Activated T-helper 17 cell treated with anti-CD3 and anti-CD28 coated beads, Interleukin-2, amount 50 U/mL, for 72 hours (primary cell): Measurements from ENCODE around the gene OXT. TPM values are rescaled to one million over a fixed set of nuclear protein-coding genes. Genes with fewer than 3 reads are reported as not detected.
"Not testable (repeated sequence)": the region's sequence is repeated elsewhere in the genome, so short reads cannot be mapped to it uniquely, and the experiment has no call there.

Experiments
- ATAC-seq: fragments of 150-1000 bp; cut with Tn5 transposase; replicated peaks from 2 replicates; pipeline ENCODE4 v1.10.0; 2021; ENCODE audit warnings: mild to moderate bottlenecking, moderate library complexity
- H3K27ac Mint-ChIP-seq: one replicate; pipeline ENCODE4 v1.8.0; 2022; ENCODE audit warnings: mixed read lengths
- H3K27me3 Mint-ChIP-seq: one replicate; pipeline ENCODE4 v1.8.0; 2022; ENCODE audit warnings: mixed read lengths
- H3K36me3 Mint-ChIP-seq: one replicate; pipeline ENCODE4 v1.8.0; 2022; ENCODE audit warnings: low read depth, mild to moderate bottlenecking, mixed read lengths
- H3K4me1 Mint-ChIP-seq: one replicate; pipeline ENCODE4 v1.8.0; 2022; ENCODE audit warnings: mixed read lengths
- H3K4me3 Mint-ChIP-seq: one replicate; pipeline ENCODE4 v1.8.0; 2022; ENCODE audit warnings: mild to moderate bottlenecking, mixed read lengths
- H3K9me3 Mint-ChIP-seq: one replicate; pipeline ENCODE4 v1.8.0; 2022; ENCODE audit warnings: mixed read lengths
- total RNA-seq, 2 donors: library from RNA; stranded (reverse); gene quantifications; one replicate each; pipeline ENCODE4 v1.2.3, GENCODE V29; 2022

OXT gene
- total RNA-seq, 2 donors from 2014 or later = not detected

GRCh38 chr20:3070725-3071124 lies 695 bp upstream of the OXT start:
- Mint-ChIP-seq H3K27ac (peak overlapping the region; percentile 22), H3K4me1 (peaks cover 6% of the 10 kb centered on the region), H3K9me3 (no peaks in the 10 kb centered on the region), H3K36me3 (no peaks in the 10 kb centered on the region), H3K27me3 (no peaks in the 10 kb centered on the region), H3K4me3 (peak overlapping the region; percentile 67)
- no peak for ATAC-seq

GRCh38 chr20:3071266-3071609 lies 182 bp upstream of the OXT start:
- H3K4me1 Mint-ChIP-seq = peaks cover 6% of the 10 kb centered on the region
- peak overlapping the region; percentile 22 for H3K27ac Mint-ChIP-seq
- H3K27me3 Mint-ChIP-seq = no peaks in the 10 kb centered on the region
- ATAC-seq = no peak
- H3K36me3 Mint-ChIP-seq = no peaks in the 10 kb centered on the region
- H3K4me3 Mint-ChIP-seq = peak overlapping the region; percentile 67
- no peaks in the 10 kb centered on the region for H3K9me3 Mint-ChIP-seq

- peak overlapping the region; percentile 54 for H3K27ac Mint-ChIP-seq
Measured at GRCh38 chr20:3072530-3073250, 1.3 kb downstream of the OXT start.

GRCh38 chr20:3073251-3073643 lies 1.8 kb downstream of the OXT start:
- not testable (repeated sequence) for ATAC-seq, H3K36me3 Mint-ChIP-seq, H3K27me3 Mint-ChIP-seq, H3K27ac Mint-ChIP-seq, H3K9me3 Mint-ChIP-seq
- Mint-ChIP-seq H3K4me1 (peaks cover 10% of the 10 kb centered on the region), H3K4me3 (peak overlapping the region; percentile 67)

More at GRCh38 chr20:3072530-3073250, 1.3 kb downstream of the OXT start:
- Mint-ChIP-seq H3K4me3 (peak overlapping the region; percentile 67), H3K4me1 (peaks cover 8% of the 10 kb centered on the region), H3K36me3 (no peaks in the 10 kb centered on the region), H3K9me3 (no peaks in the 10 kb centered on the region), H3K27me3 (no peaks in the 10 kb centered on the region)
- no peak for ATAC-seq

GRCh38 chr20:3074812-3075211 lies 3.4 kb downstream of the OXT start:
- Mint-ChIP-seq H3K9me3 (no peaks in the 10 kb centered on the region), H3K36me3 (no peaks in the 10 kb centered on the region), H3K27me3 (no peaks in the 10 kb centered on the region), H3K4me3 (no peak overlapping the region), H3K27ac (no peak overlapping the region), H3K4me1 (peaks cover 10% of the 10 kb centered on the region)
- ATAC-seq = no peak

- not testable (repeated sequence) for ATAC-seq, H3K36me3 Mint-ChIP-seq, H3K27me3 Mint-ChIP-seq, H3K27ac Mint-ChIP-seq, H3K9me3 Mint-ChIP-seq, H3K4me3 Mint-ChIP-seq
- H3K4me1 Mint-ChIP-seq = peaks cover 10% of the 10 kb centered on the region
Measured at GRCh38 chr20:3075315-3075714, 3.9 kb downstream of the OXT start.

GRCh38 chr20:3077618-3078134 lies 6.3 kb downstream of the OXT start:
- H3K27ac Mint-ChIP-seq = no peak overlapping the region
- H3K36me3 Mint-ChIP-seq = no peaks in the 10 kb centered on the region
- no peaks in the 10 kb centered on the region for H3K9me3 Mint-ChIP-seq
- H3K27me3 Mint-ChIP-seq = peaks cover 22% of the 10 kb centered on the region
- peak overlapping the region; percentile 35 for H3K4me3 Mint-ChIP-seq
- ATAC-seq = peak; percentile 61
- H3K4me1 Mint-ChIP-seq = peaks cover 4% of the 10 kb centered on the region

- no peak overlapping the region for H3K4me3 Mint-ChIP-seq
- ATAC-seq = no peak
- H3K27ac Mint-ChIP-seq = no peak overlapping the region
- no peaks in the 10 kb centered on the region for H3K9me3 Mint-ChIP-seq
- peaks cover 34% of the 10 kb centered on the region for H3K27me3 Mint-ChIP-seq
- no peaks in the 10 kb centered on the region for H3K36me3 Mint-ChIP-seq
- peaks cover 4% of the 10 kb centered on the region for H3K4me1 Mint-ChIP-seq
Measured at GRCh38 chr20:3080939-3081388, 9.5 kb downstream of the OXT start.

- Mint-ChIP-seq H3K27ac (no peak overlapping the region), H3K9me3 (no peaks in the 10 kb centered on the region), H3K4me1 (peaks cover 4% of the 10 kb centered on the region), H3K36me3 (no peaks in the 10 kb centered on the region), H3K27me3 (peaks cover 34% of the 10 kb centered on the region), H3K4me3 (peak overlapping the region; percentile 9)
- ATAC-seq = no peak
Measured at GRCh38 chr20:3081641-3082040, 10.2 kb downstream of the OXT start.

GRCh38 chr20:3082306-3082951 lies 11.0 kb downstream of the OXT start:
- Mint-ChIP-seq H3K4me3 (peak overlapping the region; percentile 9), H3K9me3 (no peaks in the 10 kb centered on the region), H3K4me1 (peaks cover 4% of the 10 kb centered on the region), H3K27ac (no peak overlapping the region), H3K27me3 (peaks cover 34% of the 10 kb centered on the region), H3K36me3 (no peaks in the 10 kb centered on the region)
- peak; percentile 30 for ATAC-seq

- peak overlapping the region; percentile 51 for H3K4me3 Mint-ChIP-seq
- no peaks in the 10 kb centered on the region for H3K4me1 Mint-ChIP-seq
- peak; percentile 52 for ATAC-seq
- H3K36me3 Mint-ChIP-seq = no peaks in the 10 kb centered on the region
- no peak overlapping the region for H3K27ac Mint-ChIP-seq
- H3K9me3 Mint-ChIP-seq = no peaks in the 10 kb centered on the region
- H3K27me3 Mint-ChIP-seq = peaks cover 34% of the 10 kb centered on the region
Measured at GRCh38 chr20:3082955-3083952, 11.8 kb downstream of the OXT start.

GRCh38 chr20:3084283-3084985 lies 13.0 kb downstream of the OXT start, which contains the start of gene AVP:
AVP (minus strand) TSS chr20:3084724; CDS start chr20:3084674, 50 bp downstream.
- ATAC-seq = no peak
- Mint-ChIP-seq H3K4me3 (peak within 1 kb of the TSS; percentile 51), H3K36me3 (no peaks in the 10 kb centered on the region), H3K9me3 (no peaks in the 10 kb centered on the region), H3K4me1 (no peaks in the 10 kb centered on the region), H3K27ac (no peak within 1 kb of the TSS), H3K27me3 (peaks cover 34% of the 10 kb centered on the region)

- no peak overlapping the region for H3K27ac Mint-ChIP-seq
- H3K9me3 Mint-ChIP-seq = no peaks in the 10 kb centered on the region
- no peaks in the 10 kb centered on the region for H3K4me1 Mint-ChIP-seq
- H3K4me3 Mint-ChIP-seq = no peak overlapping the region
- ATAC-seq = no peak
- H3K36me3 Mint-ChIP-seq = no peaks in the 10 kb centered on the region
- H3K27me3 Mint-ChIP-seq = peaks cover 39% of the 10 kb centered on the region
Measured at GRCh38 chr20:3084986-3085360, 13.6 kb downstream of the OXT start.
